Naive thymus-derived CD4-positive, alpha-beta T cell (primary cell): ENCODE results near the gene CLIC5. TPM values are rescaled to one million over a fixed set of nuclear protein-coding genes. Genes with fewer than 3 reads are reported as not detected.

Experiments used
- ATAC-seq: fragments of 150-1000 bp; cut with Tn5 transposase; 2 replicates; pipeline ENCODE4 v1.10.0; 2021; ENCODE audit warnings: mild to moderate bottlenecking, moderate library complexity
- CTCF ChIA-PET: fragments of 350-600 bp; sonication (Branson Sonifier 250); formaldehyde crosslinking; loops from one replicate; lab custom pipeline; 2021; ENCODE audit warnings: antibody characterized with exemption; lab: Charles Lee
- POLR2A ChIA-PET: fragments of 350-600 bp; sonication (Branson Sonifier 250); formaldehyde crosslinking; loops from one replicate; lab custom pipeline; 2021; ENCODE audit warnings: antibody characterized with exemption, inconsistent platforms; lab: Charles Lee
- DNase-seq, 9 donors: peaks; one replicate each; pipeline versions ENCODE4 v3.0.0 to v3.0.0-alpha.2; 2020 to 2022; ENCODE audit warnings: mixed read lengths in 1 of 9
- H3K27ac ChIP-seq: one replicate; pipeline ENCODE4 v1.7.0; 2013; ENCODE audit warnings: mild to moderate bottlenecking, low read depth, low read length, moderate library complexity
- H3K27me3 ChIP-seq, 2 donors: one replicate each; pipeline ENCODE4 v1.7.0; 2013; ENCODE audit warnings: low read length in 2 of 2, mild to moderate bottlenecking in 2 of 2, moderate library complexity in 2 of 2; ENCODE audit not compliant: control insufficient read depth in 2 of 2, insufficient read depth in 2 of 2
- H3K36me3 ChIP-seq, 3 experiments: 1 replicate in 2 of 3; 2 replicates in 1 of 3; pipeline ENCODE4 v1.7.0; 2013; ENCODE audit warnings: low read length in 3 of 3, mild to moderate bottlenecking in 3 of 3, moderate library complexity in 1 of 3; ENCODE audit not compliant: insufficient read depth in 3 of 3, control insufficient read depth in 2 of 3
- H3K4me1 ChIP-seq, 2 donors: one replicate each; pipeline ENCODE4 v1.7.0; 2013; ENCODE audit warnings: low read length in 2 of 2, mild to moderate bottlenecking in 2 of 2, moderate library complexity in 1 of 2; ENCODE audit not compliant: control insufficient read depth in 2 of 2, insufficient read depth in 2 of 2
- H3K4me3 ChIP-seq: 2 replicates; pipeline ENCODE4 v1.7.0; 2013; ENCODE audit warnings: mild to moderate bottlenecking, low read length
- H3K9me3 ChIP-seq, 3 experiments: 1 replicate in 2 of 3; 2 replicates in 1 of 3; pipeline ENCODE4 v1.7.0; 2013; ENCODE audit warnings: low read length in 3 of 3; ENCODE audit not compliant: control insufficient read depth in 2 of 3
- H3K27ac Mint-ChIP-seq, 9 donors: one replicate each; pipeline ENCODE4 v1.8.0; 2020 to 2022; ENCODE audit warnings: mixed read lengths in 9 of 9, mild to moderate bottlenecking in 8 of 9, moderate library complexity in 5 of 9, inconsistent platforms in 2 of 9
- H3K27me3 Mint-ChIP-seq, 5 donors: one replicate each; pipeline ENCODE4 v1.8.0; 2021 to 2022; ENCODE audit warnings: mixed read lengths in 5 of 5, mild to moderate bottlenecking in 1 of 5
- H3K36me3 Mint-ChIP-seq, 5 donors: one replicate each; pipeline ENCODE4 v1.8.0; 2020 to 2022; ENCODE audit warnings: mixed read lengths in 5 of 5, mild to moderate bottlenecking in 3 of 5, inconsistent platforms in 1 of 5
- H3K4me1 Mint-ChIP-seq, 7 donors: one replicate each; pipeline ENCODE4 v1.8.0; 2020 to 2022; ENCODE audit warnings: mixed read lengths in 7 of 7, mild to moderate bottlenecking in 3 of 7, inconsistent platforms in 1 of 7
- H3K4me3 Mint-ChIP-seq, 10 donors: one replicate each; pipeline ENCODE4 v1.8.0; 2020 to 2022; ENCODE audit warnings: mild to moderate bottlenecking in 10 of 10, mixed read lengths in 10 of 10, moderate library complexity in 6 of 10, inconsistent platforms in 2 of 10
- H3K9me3 Mint-ChIP-seq, 11 donors: one replicate each; pipeline ENCODE4 v1.8.0; 2020 to 2022; ENCODE audit warnings: mixed read lengths in 11 of 11, mild to moderate bottlenecking in 4 of 11, inconsistent platforms in 1 of 11, moderate library complexity in 1 of 11
- intact Hi-C, 2 donors: fragments of 100-400 bp; cut with micrococcal nuclease; formaldehyde crosslinking; loops; one replicate each; pipeline ENCODE4 v1.15.1; 2023
- polyA plus RNA-seq, 2 donors: library from polyadenylated mRNA; unstranded; fragments of 300-500 nt; fragmentation: Illumina TruSeq; gene quantifications; one replicate each; pipeline ENCODE4 v1.2.3, GENCODE V29; 2021
- total RNA-seq, 6 experiments: library from RNA in 5 of 6; stranded (reverse) in 5 of 6; gene quantifications; 1 replicate in 5 of 6; 2 replicates in 1 of 6; pipeline ENCODE4 v1.2.3 and lab custom pipeline; 2021 to 2026

CLIC5 gene
- total and polyA plus RNA-seq, 7 experiments from 2014 or later, result 0.41 to 4.1 (median 2.6) TPM

GRCh38 chr6:46010771-46011170 is 4.9 kb downstream of the CLIC5 start:
- peak overlapping the region; percentile 68 to 82 (median 78) for H3K4me3 Mint-ChIP-seq
- peak overlapping the region; percentile 45 for H3K4me3 ChIP-seq

DNA sequence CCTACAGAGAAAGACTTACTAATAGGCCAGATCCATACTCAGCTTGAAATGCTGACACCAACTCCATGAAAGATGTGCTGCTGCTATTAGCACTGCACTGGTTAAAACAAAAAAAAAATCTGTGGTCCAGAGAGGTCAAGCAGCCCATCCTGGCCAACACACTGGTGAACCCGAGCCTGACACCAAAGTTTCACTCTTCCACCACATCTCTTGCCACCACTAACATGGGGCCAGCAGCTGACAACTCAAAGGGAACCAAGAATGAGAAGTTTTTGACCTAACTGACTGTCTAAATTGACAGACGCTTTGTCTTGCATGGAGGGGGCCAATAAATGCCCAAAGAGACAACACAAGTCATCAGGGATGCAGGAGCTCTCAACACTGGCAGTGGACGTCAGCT is 5.4 kb downstream of the CLIC5 start:
- H3K4me3 ChIP-seq, result no peak overlapping the region
- Mint-ChIP-seq H3K36me3 (peaks cover 0 to 9% (median 0%) of the 10 kb centered on the region in 5 donors), H3K4me3 (peak overlapping the region in 4 of 10 donors; percentile 13 to 81 (median 71)), H3K27ac (peak overlapping the region in 8 of 9 donors; percentile 29 to 97 (median 92)), H3K4me1 (peaks cover 29 to 58% (median 56%) of the 10 kb centered on the region in 7 donors), H3K27me3 (peaks cover 0 to 10% (median 0%) of the 10 kb centered on the region in 5 donors), H3K9me3 (peaks cover 0 to 2% (median 0%) of the 10 kb centered on the region in 11 donors)
- ATAC-seq (no peak), DNase-seq (no peak)
- H3K9me3 ChIP-seq, result no peaks in the 10 kb centered on the region
- no peaks in the 10 kb centered on the region for H3K27me3 ChIP-seq
- no peak overlapping the region for H3K27ac ChIP-seq
- ChIA-PET POLR2A (interaction anchor here (1.4 kb wide), 1 partner anchor 41 kb away, joined by 3 read pairs; no protein-coding TSS in a partner anchor), CTCF (interaction anchor here (0.7 to 1.5 kb wide), 2 partner anchors 51 to 80 kb away, joined by 3 to 4 read pairs; no protein-coding TSS in a partner anchor)
- H3K36me3 ChIP-seq, result no peaks in the 10 kb centered on the region
- H3K4me1 ChIP-seq, result peaks cover 32 to 43% of the 10 kb centered on the region in 2 donors
- intact Hi-C loops, result loop anchor here (2.0 to 10.0 kb wide), 7 partner anchors 78 to 1467 kb away; partner anchors contain the start of genes CD2AP (in 1 of the 2) and SUPT3H (in 1 of the 2)

More at GRCh38 chr6:46010771-46011170, 4.9 kb downstream of the CLIC5 start:
- peaks cover 32 to 43% of the 10 kb centered on the region in 2 donors for H3K4me1 ChIP-seq
- Mint-ChIP-seq H3K9me3 (peaks cover 0 to 2% (median 0%) of the 10 kb centered on the region in 11 donors), H3K27me3 (peaks cover 0 to 10% (median 0%) of the 10 kb centered on the region in 5 donors), H3K4me1 (peaks cover 31 to 58% (median 56%) of the 10 kb centered on the region in 7 donors), H3K36me3 (peaks cover 0 to 9% (median 0%) of the 10 kb centered on the region in 5 donors), H3K27ac (peak overlapping the region; percentile 85 to 98 (median 92))
- no peaks in the 10 kb centered on the region for H3K36me3 ChIP-seq
- intact Hi-C loops, result loop anchor here (1.0 to 10.0 kb wide), 9 partner anchors 78 to 1467 kb away; partner anchors contain the start of genes CD2AP (in 1 of the 2) and SUPT3H (in 1 of the 2)
- H3K9me3 ChIP-seq, result no peaks in the 10 kb centered on the region
- no peak overlapping the region for H3K27ac ChIP-seq
- DNase-seq, result no peak
- no peak for ATAC-seq
- ChIA-PET CTCF (interaction anchor here (0.5 to 0.7 kb wide), 2 partner anchors 9 to 51 kb away, joined by 3 to 4 read pairs; no protein-coding TSS in a partner anchor), POLR2A (interaction anchor here (1.4 to 1.5 kb wide), 2 partner anchors 41 to 119 kb away, joined by 3 to 4 read pairs; partner anchors contain the start of gene ENPP4)
- no peaks in the 10 kb centered on the region for H3K27me3 ChIP-seq

DNA sequence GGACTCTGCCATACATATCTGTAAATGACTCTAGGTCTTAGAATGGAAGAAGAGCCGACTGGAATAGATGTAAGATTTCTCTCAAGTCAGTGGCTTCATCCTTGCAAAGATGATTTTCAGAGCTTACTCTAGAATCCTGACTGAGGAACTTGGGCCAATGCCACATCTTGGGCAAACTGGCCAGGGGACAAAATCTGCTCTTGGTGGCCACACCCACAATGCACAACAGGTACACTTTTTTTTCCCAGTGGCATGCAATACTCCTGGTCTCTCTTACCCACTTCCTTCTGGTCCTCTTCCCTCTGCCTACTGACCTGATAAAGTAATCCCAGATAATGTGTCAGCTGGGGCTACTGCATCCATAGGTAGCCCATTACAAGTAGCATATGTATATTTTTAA is 13.4 kb downstream of the CLIC5 start:
- ChIA-PET CTCF (interaction anchor here (1.5 kb wide), 1 partner anchor 9 kb away, joined by 3 read pairs; no protein-coding TSS in a partner anchor), POLR2A (no interaction called here)
- Mint-ChIP-seq H3K36me3 (peaks cover 0 to 4% (median 0%) of the 10 kb centered on the region in 5 donors), H3K27me3 (peaks cover 0 to 5% (median 0%) of the 10 kb centered on the region in 5 donors), H3K9me3 (no peaks in the 10 kb centered on the region), H3K4me3 (no peak overlapping the region), H3K4me1 (peaks cover 0 to 2% (median 0%) of the 10 kb centered on the region in 7 donors), H3K27ac (no peak overlapping the region)
- ATAC-seq, result no peak
- Histone ChIP-seq H3K36me3 (no peaks in the 10 kb centered on the region), H3K27ac (no peak overlapping the region), H3K27me3 (no peaks in the 10 kb centered on the region), H3K4me1 (no peaks in the 10 kb centered on the region), H3K9me3 (no peaks in the 10 kb centered on the region), H3K4me3 (no peak overlapping the region)
- no peak for DNase-seq
- intact Hi-C loops, result no loop called here

DNA sequence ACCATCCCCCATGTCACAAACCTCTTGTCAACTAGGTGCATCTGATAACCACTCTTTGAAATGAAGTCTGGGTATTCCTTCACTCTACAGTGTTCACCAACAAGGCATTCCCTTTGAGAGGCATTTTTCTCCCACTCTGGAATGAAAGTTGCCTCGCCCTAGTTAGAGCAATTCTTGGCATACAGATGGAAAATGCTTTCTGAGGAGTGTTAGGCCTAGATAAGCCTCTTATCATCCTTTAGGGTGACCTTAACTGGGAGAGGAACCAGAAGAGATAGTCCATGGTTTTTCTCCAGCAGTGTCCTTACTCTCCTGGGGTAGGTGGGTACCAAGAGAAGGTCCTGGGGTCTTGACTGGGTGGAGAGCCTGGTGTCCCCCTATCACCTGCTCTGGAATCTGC is 14.8 kb downstream of the CLIC5 start:
- Mint-ChIP-seq H3K4me3 (no peak overlapping the region), H3K4me1 (peaks cover 0 to 2% (median 0%) of the 10 kb centered on the region in 7 donors), H3K9me3 (no peaks in the 10 kb centered on the region), H3K36me3 (peaks cover 0 to 4% (median 0%) of the 10 kb centered on the region in 5 donors), H3K27ac (no peak overlapping the region), H3K27me3 (peaks cover 0 to 5% (median 0%) of the 10 kb centered on the region in 5 donors)
- CTCF ChIA-PET, result interaction anchor here (0.6 to 1.5 kb wide), 2 partner anchors 7 to 109 kb away, joined by 3 to 4 read pairs; no protein-coding TSS in a partner anchor
- no peaks in the 10 kb centered on the region for H3K36me3 ChIP-seq
- H3K9me3 ChIP-seq, result no peaks in the 10 kb centered on the region
- no peak overlapping the region for H3K27ac ChIP-seq
- H3K4me3 ChIP-seq, result no peak overlapping the region
- no peak for DNase-seq
- no peak for ATAC-seq
- intact Hi-C loops, result no loop called here
- H3K4me1 ChIP-seq, result no peaks in the 10 kb centered on the region
- H3K27me3 ChIP-seq, result no peaks in the 10 kb centered on the region
- POLR2A ChIA-PET, result interaction anchor here (1.2 kb wide), 1 partner anchor 12 kb away, joined by 3 read pairs; no protein-coding TSS in a partner anchor

DNA sequence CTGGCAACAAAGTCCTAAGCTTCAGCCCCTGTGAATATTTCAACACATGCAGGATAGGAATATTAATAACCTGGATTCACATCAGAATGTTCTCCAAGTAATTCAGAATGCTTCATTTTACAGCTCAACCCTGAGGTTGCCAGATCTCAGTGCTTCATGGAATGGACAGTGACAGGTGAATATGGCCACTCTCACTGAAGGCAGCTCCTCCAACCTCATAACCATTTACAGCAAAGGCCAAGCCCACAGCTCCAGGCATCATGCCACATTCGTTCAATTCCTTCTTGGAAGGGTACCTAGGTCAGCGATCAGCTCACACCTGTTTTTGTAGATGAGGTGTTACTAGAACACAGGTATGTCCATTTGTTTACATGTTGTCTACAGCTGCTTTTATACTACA is 17.1 kb downstream of the CLIC5 start:
- ChIA-PET POLR2A (interaction anchor here (1.1 kb wide), 1 partner anchor 9 kb away, joined by 3 read pairs; no protein-coding TSS in a partner anchor), CTCF (no interaction called here)
- H3K27me3 ChIP-seq, result no peaks in the 10 kb centered on the region
- H3K27ac Mint-ChIP-seq, result no peak overlapping the region
- H3K4me1 Mint-ChIP-seq, result peaks cover 0 to 2% (median 0%) of the 10 kb centered on the region in 7 donors
- H3K4me3 ChIP-seq, result no peak overlapping the region
- H3K4me1 ChIP-seq, result no peaks in the 10 kb centered on the region
- no peak overlapping the region for H3K27ac ChIP-seq
- H3K36me3 ChIP-seq, result no peaks in the 10 kb centered on the region
- H3K36me3 Mint-ChIP-seq, result peaks cover 0 to 4% (median 0%) of the 10 kb centered on the region in 5 donors
- H3K27me3 Mint-ChIP-seq, result peaks cover 0 to 2% (median 0%) of the 10 kb centered on the region in 5 donors
- H3K9me3 ChIP-seq, result no peaks in the 10 kb centered on the region
- peaks cover 0 to 5% (median 0%) of the 10 kb centered on the region in 11 donors for H3K9me3 Mint-ChIP-seq
- ATAC-seq (no peak), DNase-seq (no peak)
- H3K4me3 Mint-ChIP-seq, result no peak overlapping the region
- intact Hi-C loops, result no loop called here

DNA sequence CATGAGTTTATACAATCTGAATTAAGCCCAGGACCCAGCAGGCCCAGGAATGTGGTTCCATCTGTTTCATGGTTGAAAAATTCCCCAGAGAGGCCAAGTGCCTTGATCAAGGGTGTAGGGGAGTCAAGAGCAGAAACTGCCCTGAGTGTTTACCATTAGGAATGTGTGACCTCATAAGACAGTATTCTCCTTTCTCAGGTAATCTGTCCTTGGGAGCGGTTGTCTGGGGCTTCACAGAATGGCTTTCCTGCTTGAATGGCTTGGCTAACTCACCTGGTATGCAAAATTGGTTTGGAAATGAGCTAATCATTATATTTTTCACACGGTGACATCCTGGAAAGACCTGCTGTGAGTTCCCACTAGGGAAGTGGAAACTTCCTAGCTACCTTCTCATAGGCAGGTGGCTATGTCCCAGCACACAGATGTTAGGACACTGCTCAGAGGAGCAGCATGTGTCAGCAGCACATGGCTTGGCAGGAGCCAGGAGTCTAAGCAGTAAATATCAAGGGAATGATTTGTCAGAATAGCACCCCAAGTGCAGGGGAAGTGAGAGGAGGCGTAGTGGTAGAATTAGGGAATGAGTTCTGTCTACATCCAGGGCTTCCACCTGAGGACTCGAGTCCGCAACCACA is 17.7 kb downstream of the CLIC5 start:
- intact Hi-C loops, result no loop called here
- DNase-seq (no peak), ATAC-seq (no peak)
- Histone ChIP-seq H3K27me3 (no peaks in the 10 kb centered on the region), H3K4me3 (no peak overlapping the region), H3K36me3 (no peaks in the 10 kb centered on the region), H3K27ac (no peak overlapping the region), H3K9me3 (no peaks in the 10 kb centered on the region), H3K4me1 (no peaks in the 10 kb centered on the region)
- Mint-ChIP-seq H3K27me3 (peaks cover 0 to 2% (median 0%) of the 10 kb centered on the region in 5 donors), H3K9me3 (peaks cover 0 to 5% (median 0%) of the 10 kb centered on the region in 11 donors), H3K36me3 (peaks cover 0 to 4% (median 0%) of the 10 kb centered on the region in 5 donors), H3K4me1 (peaks cover 0 to 2% (median 0%) of the 10 kb centered on the region in 7 donors), H3K27ac (no peak overlapping the region), H3K4me3 (no peak overlapping the region)
- ChIA-PET POLR2A (no interaction called here), CTCF (no interaction called here)
